SK-N-SH (cell line): Measurements from ENCODE around the gene MICALL1.

Experiments
- EP300 ChIP-seq, 2 experiments: IDR thresholded peaks; 2 replicates each; pipeline versions ENCODE4 v1.4.0 to v1.6.1; 2012; ENCODE audit warnings: borderline replicate concordance in 1 of 2, low read depth in 1 of 2, low read length in 1 of 2
- GABPA ChIP-seq: IDR thresholded peaks from 2 replicates; pipeline ENCODE4 v1.4.0; 2012; ENCODE audit warnings: low read depth, mild to moderate bottlenecking
- IRF3 ChIP-seq: fragments of 150-350 bp; IDR thresholded peaks from 2 replicates; pipeline ENCODE4 v1.6.1; 2016; ENCODE audit warnings: mild to moderate bottlenecking, low read depth, low read length
- POLR2AphosphoS5 ChIP-seq: IDR thresholded peaks from 2 replicates; pipeline ENCODE4 v1.6.1; 2012; ENCODE audit warnings: low read depth, low read length
- RCOR1 ChIP-seq: fragments of 150-350 bp; IDR thresholded peaks from 2 replicates; pipeline ENCODE4 v1.6.1; 2017; ENCODE audit warnings: antibody characterized with exemption, low read length
- USF2 ChIP-seq: fragments of 150-350 bp; IDR thresholded peaks from 2 replicates; pipeline ENCODE4 v1.6.1; 2017; ENCODE audit warnings: antibody characterized with exemption, low read length, low read depth, borderline replicate concordance
- TF ChIP-seq, protein P1 (sequence below): IDR thresholded peaks from 2 replicates; pipeline ENCODE4 v1.4.0; 2012; ENCODE audit warnings: low read depth, borderline replicate concordance
- TF ChIP-seq, protein P2 (sequence below): fragments of 200-600 bp; sonication (generic); IDR thresholded peaks from 2 replicates; pipeline ENCODE4 v1.6.1; 2017; ENCODE audit warnings: antibody characterized with exemption, mild to moderate bottlenecking, moderate library complexity

- TF ChIP-seq POLR2AphosphoS5 = no peak
- no peak for TF ChIP-seq RCOR1
- TF ChIP-seq, protein P1, sequence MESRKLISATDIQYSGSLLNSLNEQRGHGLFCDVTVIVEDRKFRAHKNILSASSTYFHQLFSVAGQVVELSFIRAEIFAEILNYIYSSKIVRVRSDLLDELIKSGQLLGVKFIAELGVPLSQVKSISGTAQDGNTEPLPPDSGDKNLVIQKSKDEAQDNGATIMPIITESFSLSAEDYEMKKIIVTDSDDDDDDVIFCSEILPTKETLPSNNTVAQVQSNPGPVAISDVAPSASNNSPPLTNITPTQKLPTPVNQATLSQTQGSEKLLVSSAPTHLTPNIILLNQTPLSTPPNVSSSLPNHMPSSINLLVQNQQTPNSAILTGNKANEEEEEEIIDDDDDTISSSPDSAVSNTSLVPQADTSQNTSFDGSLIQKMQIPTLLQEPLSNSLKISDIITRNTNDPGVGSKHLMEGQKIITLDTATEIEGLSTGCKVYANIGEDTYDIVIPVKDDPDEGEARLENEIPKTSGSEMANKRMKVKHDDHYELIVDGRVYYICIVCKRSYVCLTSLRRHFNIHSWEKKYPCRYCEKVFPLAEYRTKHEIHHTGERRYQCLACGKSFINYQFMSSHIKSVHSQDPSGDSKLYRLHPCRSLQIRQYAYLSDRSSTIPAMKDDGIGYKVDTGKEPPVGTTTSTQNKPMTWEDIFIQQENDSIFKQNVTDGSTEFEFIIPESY = no peak
- TF ChIP-seq GABPA = no peak
- TF ChIP-seq EP300 (IDR thresholded peaks at IDR 0.05; ENCODE audit: borderline replicate concordance in 1 of 2, low read depth in 1 of 2, low read length in 1 of 2) = no peak
- TF ChIP-seq USF2 = no peak
- TF ChIP-seq, protein P2, sequence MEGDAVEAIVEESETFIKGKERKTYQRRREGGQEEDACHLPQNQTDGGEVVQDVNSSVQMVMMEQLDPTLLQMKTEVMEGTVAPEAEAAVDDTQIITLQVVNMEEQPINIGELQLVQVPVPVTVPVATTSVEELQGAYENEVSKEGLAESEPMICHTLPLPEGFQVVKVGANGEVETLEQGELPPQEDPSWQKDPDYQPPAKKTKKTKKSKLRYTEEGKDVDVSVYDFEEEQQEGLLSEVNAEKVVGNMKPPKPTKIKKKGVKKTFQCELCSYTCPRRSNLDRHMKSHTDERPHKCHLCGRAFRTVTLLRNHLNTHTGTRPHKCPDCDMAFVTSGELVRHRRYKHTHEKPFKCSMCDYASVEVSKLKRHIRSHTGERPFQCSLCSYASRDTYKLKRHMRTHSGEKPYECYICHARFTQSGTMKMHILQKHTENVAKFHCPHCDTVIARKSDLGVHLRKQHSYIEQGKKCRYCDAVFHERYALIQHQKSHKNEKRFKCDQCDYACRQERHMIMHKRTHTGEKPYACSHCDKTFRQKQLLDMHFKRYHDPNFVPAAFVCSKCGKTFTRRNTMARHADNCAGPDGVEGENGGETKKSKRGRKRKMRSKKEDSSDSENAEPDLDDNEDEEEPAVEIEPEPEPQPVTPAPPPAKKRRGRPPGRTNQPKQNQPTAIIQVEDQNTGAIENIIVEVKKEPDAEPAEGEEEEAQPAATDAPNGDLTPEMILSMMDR = no peak
- no peak for TF ChIP-seq IRF3
Observed at GRCh38 chr22:37916311-37916710, 10.2 kb downstream of the MICALL1 start.
